Upper lobe of left lung (tissue), 4 donors: ENCODE data around the gene ELL2.

ENCODE experiments used
- EP300 ChIP-seq, 4 donors: sonication (generic); formaldehyde crosslinking; IDR thresholded peaks; one replicate each; pipeline ENCODE4 v1.5.1; 2017; ENCODE audit warnings: antibody characterized with exemption in 4 of 4, control low read depth in 2 of 4
- POLR2AphosphoS5 ChIP-seq, 2 donors: sonication (generic); formaldehyde crosslinking; IDR thresholded peaks; one replicate each; pipeline ENCODE4 v1.5.1; 2017; ENCODE audit warnings: antibody characterized with exemption in 2 of 2
- TF ChIP-seq, protein P1 (sequence below), 6 experiments: fragments of 450-650 bp in 4 of 6; fragments of 200-600 bp in 2 of 6; sonication (generic) in 2 of 6; IDR thresholded peaks; one replicate each; pipeline ENCODE4 v1.5.1; 2016 to 2019; ENCODE audit warnings: antibody characterized with exemption in 6 of 6

DNA sequence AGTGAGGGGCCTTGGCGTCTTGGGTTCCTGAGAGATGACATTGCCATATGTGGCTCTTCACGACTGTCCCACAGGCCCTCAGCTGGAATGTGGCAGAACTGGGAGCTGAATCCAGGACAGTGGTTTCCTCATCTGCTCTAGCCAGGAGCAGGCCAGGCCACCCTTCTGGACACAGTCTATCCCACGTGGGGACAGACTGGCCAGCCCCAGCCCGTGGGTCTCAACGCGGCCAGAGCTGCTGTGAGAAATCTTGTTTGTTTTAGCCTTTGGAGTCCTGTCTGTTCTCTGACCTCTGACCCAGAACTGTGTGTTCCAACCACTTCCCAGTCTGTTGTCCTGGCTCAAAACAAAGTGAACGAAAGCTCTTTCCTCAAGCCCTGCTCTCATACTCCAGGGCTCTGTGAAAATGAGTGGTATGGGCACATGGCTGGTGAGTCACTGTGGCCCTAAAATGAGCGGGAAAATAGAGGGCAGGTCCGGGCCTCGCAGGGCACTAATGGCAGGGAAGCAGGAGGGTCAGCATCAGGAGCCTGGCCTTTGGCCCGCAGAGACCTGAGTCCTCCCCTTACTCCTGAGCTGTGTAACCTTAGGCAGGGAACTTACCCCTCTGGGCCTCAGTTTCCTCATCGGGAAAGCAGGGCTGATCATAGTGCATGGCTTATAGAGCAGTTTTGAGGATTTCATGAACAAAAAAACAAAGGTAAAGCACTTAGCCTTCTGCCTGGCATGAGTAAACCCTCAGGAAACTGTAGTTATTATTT lies 104.3 kb downstream of the ELL2 start:
- TF ChIP-seq POLR2AphosphoS5 (IDR thresholded peaks at IDR 0.05) (peak; percentile 83 to 90), EP300 (IDR thresholded peaks at IDR 0.05) (peak; percentile 61 to 99 (median 93))
- TF ChIP-seq, protein P1, sequence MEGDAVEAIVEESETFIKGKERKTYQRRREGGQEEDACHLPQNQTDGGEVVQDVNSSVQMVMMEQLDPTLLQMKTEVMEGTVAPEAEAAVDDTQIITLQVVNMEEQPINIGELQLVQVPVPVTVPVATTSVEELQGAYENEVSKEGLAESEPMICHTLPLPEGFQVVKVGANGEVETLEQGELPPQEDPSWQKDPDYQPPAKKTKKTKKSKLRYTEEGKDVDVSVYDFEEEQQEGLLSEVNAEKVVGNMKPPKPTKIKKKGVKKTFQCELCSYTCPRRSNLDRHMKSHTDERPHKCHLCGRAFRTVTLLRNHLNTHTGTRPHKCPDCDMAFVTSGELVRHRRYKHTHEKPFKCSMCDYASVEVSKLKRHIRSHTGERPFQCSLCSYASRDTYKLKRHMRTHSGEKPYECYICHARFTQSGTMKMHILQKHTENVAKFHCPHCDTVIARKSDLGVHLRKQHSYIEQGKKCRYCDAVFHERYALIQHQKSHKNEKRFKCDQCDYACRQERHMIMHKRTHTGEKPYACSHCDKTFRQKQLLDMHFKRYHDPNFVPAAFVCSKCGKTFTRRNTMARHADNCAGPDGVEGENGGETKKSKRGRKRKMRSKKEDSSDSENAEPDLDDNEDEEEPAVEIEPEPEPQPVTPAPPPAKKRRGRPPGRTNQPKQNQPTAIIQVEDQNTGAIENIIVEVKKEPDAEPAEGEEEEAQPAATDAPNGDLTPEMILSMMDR (IDR thresholded peaks at IDR 0.05) = no peak
